Activated CD4-positive, alpha-beta memory T cell treated with anti-CD3 and anti-CD28 coated beads, Interleukin-2, amount 10 ng/mL, durations not matched to agents 7 days and 5 days (primary cell): Measurements from ENCODE around the gene IGLL1. TPM values are rescaled to one million over a fixed set of nuclear protein-coding genes. Genes with fewer than 3 reads are reported as not detected.
"Not testable (repeated sequence)": the region's sequence is repeated elsewhere in the genome, so short reads cannot be mapped to it uniquely, and the experiment has no call there.

Experiments
- CTCF ChIA-PET: fragments of 350-600 bp; sonication (Branson Sonifier 250); formaldehyde crosslinking; loops from one replicate; lab custom pipeline; 2021; ENCODE audit warnings: antibody characterized with exemption, inconsistent platforms; lab: Charles Lee
- POLR2A ChIA-PET: fragments of 350-600 bp; sonication (Branson Sonifier 250); formaldehyde crosslinking; loops from one replicate; lab custom pipeline; 2021; ENCODE audit warnings: antibody characterized with exemption; lab: Charles Lee
- DNase-seq: peaks from one replicate; pipeline ENCODE4 v3.0.0-alpha.2; 2020
- H3K27ac Mint-ChIP-seq: one replicate; pipeline ENCODE4 v1.8.0; 2021; ENCODE audit warnings: mild to moderate bottlenecking, mixed read lengths
- H3K27me3 Mint-ChIP-seq: one replicate; pipeline ENCODE4 v1.8.0; 2021; ENCODE audit warnings: mixed read lengths
- H3K36me3 Mint-ChIP-seq: one replicate; pipeline ENCODE4 v1.8.0; 2021; ENCODE audit warnings: low read depth, mixed read lengths
- H3K4me1 Mint-ChIP-seq: one replicate; pipeline ENCODE4 v1.8.0; 2021; ENCODE audit warnings: mixed read lengths
- H3K4me3 Mint-ChIP-seq: one replicate; pipeline ENCODE4 v1.8.0; 2021; ENCODE audit warnings: mild to moderate bottlenecking, mixed read lengths
- H3K9me3 Mint-ChIP-seq: one replicate; pipeline ENCODE4 v1.8.0; 2021; ENCODE audit warnings: mixed read lengths
- total RNA-seq, 2 experiments: library from RNA; stranded (reverse); gene quantifications; one replicate each; pipeline ENCODE4 v1.2.3, GENCODE V29; 2021

Gene IGLL1
- total RNA-seq, result 1 to 10 TPM; 2.2 to 2.3 TPM

GRCh38 chr22:23579870-23580575 is at the start of gene IGLL1:
Gene IGLL1 (minus strand): TSS chr22:23580290. CDS start chr22:23580190, 100 bp downstream.
- H3K4me1 Mint-ChIP-seq, result peaks cover 16% of the 10 kb centered on the region
- H3K4me3 Mint-ChIP-seq, result peak within 1 kb of the TSS; percentile 27
- peak within 1 kb of the TSS; percentile 51 for H3K27ac Mint-ChIP-seq
- no peaks in the 10 kb centered on the region for H3K36me3 Mint-ChIP-seq
- POLR2A ChIA-PET, result interaction anchor here (1.3 kb wide), 1 partner anchor 10 kb away, joined by 3 read pairs; no protein-coding TSS in a partner anchor
- no peak for DNase-seq
- CTCF ChIA-PET, result interaction anchor here (3.1 kb wide), 1 partner anchor 13 kb away, joined by 16 read pairs; no protein-coding TSS in a partner anchor
- peaks cover 28% of the 10 kb centered on the region for H3K27me3 Mint-ChIP-seq
- H3K9me3 Mint-ChIP-seq, result no peaks in the 10 kb centered on the region

GRCh38 chr22:23628056-23628743 is 48.1 kb upstream of the IGLL1 start:
- H3K4me1 Mint-ChIP-seq, POLR2A ChIA-PET, H3K36me3 Mint-ChIP-seq, H3K27me3 Mint-ChIP-seq, H3K27ac Mint-ChIP-seq, H3K4me3 Mint-ChIP-seq, DNase-seq, H3K9me3 Mint-ChIP-seq: not testable (repeated sequence)
- CTCF ChIA-PET, result interaction anchor here (0.6 to 1.7 kb wide), 2 partner anchors 10 to 235 kb away, joined by 5 to 6 read pairs; no protein-coding TSS in a partner anchor

- DNase-seq, result peak; percentile 70
- H3K9me3 Mint-ChIP-seq, H3K27me3 Mint-ChIP-seq, POLR2A ChIA-PET, H3K4me3 Mint-ChIP-seq, H3K36me3 Mint-ChIP-seq, H3K4me1 Mint-ChIP-seq, H3K27ac Mint-ChIP-seq: not testable (repeated sequence)
- CTCF ChIA-PET, result interaction anchor here (0.6 to 1.7 kb wide), 2 partner anchors 10 to 236 kb away, joined by 5 to 6 read pairs; no protein-coding TSS in a partner anchor
These were observed 47.4 kb upstream of the IGLL1 start for GRCh38 chr22:23627401-23628055.

DNA sequence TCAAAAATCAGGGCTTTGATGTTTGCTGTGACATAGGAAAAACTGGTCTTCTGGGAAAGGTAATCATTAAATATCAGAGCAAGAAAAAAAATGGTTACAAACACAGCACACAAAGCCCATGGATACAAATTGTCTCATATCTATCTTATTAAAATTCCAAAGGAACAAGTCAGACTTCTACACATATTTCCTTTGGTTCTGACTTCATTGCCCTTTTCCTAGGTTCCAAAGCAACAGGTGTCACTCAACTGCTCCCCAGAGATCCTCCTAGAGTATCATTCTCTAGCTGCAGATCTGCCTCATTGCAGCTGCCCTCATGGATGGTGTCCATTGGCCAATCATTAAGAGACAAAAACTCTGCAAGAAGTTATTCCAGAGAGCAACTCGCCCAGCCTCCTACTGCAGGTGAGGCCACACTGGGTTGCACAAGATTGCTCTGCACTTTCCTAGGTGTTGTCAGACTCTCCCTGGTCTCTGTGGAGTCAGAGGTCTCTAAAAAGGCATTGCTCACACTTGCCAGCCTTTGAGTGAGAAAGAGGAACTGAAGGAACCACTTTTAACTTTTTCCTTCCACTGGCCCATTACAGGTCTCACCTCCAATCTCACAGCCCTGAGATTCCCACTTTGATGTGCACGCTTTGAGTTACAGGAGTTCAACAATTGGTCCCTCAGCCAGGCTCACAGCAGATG is 46.3 kb upstream of the IGLL1 start:
- H3K27me3 Mint-ChIP-seq, result no peaks in the 10 kb centered on the region
- no peaks in the 10 kb centered on the region for H3K4me1 Mint-ChIP-seq
- no peak for DNase-seq
- ChIA-PET POLR2A (no interaction called here), CTCF (no interaction called here)
- H3K9me3 Mint-ChIP-seq, result no peaks in the 10 kb centered on the region
- H3K4me3 Mint-ChIP-seq, result no peak overlapping the region
- no peak overlapping the region for H3K27ac Mint-ChIP-seq
- H3K36me3 Mint-ChIP-seq, result no peaks in the 10 kb centered on the region

GRCh38 chr22:23622634-23623033 is 42.5 kb upstream of the IGLL1 start:
- Mint-ChIP-seq H3K4me1 (no peaks in the 10 kb centered on the region), H3K4me3 (no peak overlapping the region), H3K27me3 (no peaks in the 10 kb centered on the region), H3K27ac (no peak overlapping the region), H3K36me3 (no peaks in the 10 kb centered on the region), H3K9me3 (no peaks in the 10 kb centered on the region)
- POLR2A ChIA-PET, result no interaction called here
- no peak for DNase-seq
- CTCF ChIA-PET, result no interaction called here

DNA sequence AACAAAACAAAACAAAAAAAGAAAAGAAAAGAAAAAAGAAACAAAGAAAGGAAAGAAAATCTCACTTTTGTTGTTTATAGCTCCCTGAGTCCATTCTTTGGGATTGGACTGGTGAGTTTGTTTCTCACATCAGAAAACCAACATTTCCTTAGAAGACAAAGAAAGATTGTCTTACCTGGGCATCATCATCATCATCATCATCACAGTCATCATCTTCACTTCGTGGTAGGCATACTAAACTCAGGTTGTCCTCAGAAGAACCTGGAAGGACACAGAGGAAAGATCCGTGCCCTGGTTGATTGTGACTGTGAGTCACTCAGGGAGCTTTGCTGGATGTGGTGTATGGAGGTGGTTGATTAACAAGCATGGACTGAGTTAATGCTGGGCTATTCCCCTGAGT is 41.8 kb upstream of the IGLL1 start:
- POLR2A ChIA-PET, H3K4me1 Mint-ChIP-seq, H3K36me3 Mint-ChIP-seq, DNase-seq, H3K27me3 Mint-ChIP-seq, H3K27ac Mint-ChIP-seq, CTCF ChIA-PET, H3K4me3 Mint-ChIP-seq, H3K9me3 Mint-ChIP-seq: not testable (repeated sequence)

DNA sequence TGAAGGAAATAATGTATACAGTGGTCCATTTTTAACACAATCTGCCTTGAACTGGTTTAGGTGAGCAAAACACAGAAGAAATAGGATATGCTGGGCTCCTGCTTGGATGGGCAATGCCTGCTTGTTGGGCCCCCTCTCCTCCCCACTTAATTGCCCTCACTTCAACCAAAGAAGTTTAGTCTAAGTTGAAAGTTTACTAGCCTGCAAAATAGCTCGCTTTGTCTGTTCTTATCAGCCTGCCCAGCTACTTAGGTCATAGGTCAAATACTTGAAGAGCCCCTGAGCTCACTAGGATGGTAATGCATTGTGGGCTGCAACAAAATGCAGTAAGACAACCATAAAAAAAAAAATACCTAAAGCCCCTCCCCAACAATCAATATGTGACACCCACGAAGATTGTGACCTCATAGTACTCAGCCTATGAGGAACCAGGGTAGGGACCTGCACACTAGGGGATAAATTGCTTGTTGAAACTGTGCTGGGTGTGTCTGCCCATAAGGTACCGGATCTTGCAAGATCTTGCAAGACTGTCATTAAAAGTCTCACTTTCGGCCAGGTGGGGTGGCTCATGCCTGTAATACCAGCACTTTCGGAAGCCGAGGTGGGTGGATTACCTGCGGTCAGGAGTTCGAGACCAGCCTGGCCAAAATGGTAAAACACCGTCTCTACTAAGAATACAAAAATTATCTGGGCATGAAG is 41.1 kb upstream of the IGLL1 start:
- no peak for DNase-seq
- ChIA-PET POLR2A (no interaction called here), CTCF (no interaction called here)
- no peaks in the 10 kb centered on the region for H3K9me3 Mint-ChIP-seq
- no peak overlapping the region for H3K4me3 Mint-ChIP-seq
- no peak overlapping the region for H3K27ac Mint-ChIP-seq
- H3K4me1 Mint-ChIP-seq, result no peaks in the 10 kb centered on the region
- no peaks in the 10 kb centered on the region for H3K27me3 Mint-ChIP-seq
- H3K36me3 Mint-ChIP-seq, result no peaks in the 10 kb centered on the region

- Mint-ChIP-seq H3K4me3 (no peak overlapping the region), H3K27me3 (no peaks in the 10 kb centered on the region), H3K27ac (no peak overlapping the region), H3K4me1 (peaks cover 28% of the 10 kb centered on the region), H3K9me3 (no peaks in the 10 kb centered on the region), H3K36me3 (no peaks in the 10 kb centered on the region)
- ChIA-PET CTCF (no interaction called here), POLR2A (no interaction called here)
- no peak for DNase-seq
These were observed 33.3 kb upstream of the IGLL1 start for GRCh38 chr22:23613193-23613972.

DNA sequence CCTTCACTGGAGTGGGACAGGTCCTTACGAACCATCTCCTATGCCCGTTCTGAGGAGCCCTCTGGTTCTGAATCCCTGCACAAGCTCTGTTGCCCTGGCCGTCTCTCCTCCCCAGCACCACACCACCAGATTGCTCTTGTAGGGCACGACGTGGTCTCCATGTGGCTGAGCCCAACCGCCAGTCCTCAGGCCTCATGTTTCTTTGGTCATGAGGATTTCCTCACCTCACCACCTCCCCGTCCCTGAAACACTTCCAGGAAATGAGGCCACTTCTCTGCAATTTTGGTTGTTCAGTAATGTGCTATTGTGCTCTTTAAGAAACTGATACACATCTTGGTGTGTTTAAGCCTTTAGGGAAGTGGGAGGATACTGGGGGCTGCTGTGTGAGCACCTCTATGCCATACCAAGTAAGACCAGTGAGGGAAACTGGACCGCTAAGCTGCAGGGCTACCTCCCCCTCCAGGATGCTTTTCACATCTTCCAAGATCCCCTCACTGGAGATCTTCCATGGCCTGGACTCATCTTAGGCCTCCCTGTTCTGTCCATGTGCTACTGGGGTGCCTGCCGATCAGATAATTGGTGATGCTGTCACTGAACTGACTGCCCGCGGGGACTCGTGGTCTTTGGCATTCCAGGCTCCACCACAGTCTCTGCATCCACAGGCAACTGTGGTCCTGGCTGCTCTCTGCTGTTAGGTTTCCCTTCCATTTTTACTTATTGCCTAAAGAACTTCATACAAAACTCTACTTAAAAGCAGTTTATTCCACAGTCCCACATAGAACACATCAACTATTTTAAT is 30.1 kb upstream of the IGLL1 start:
- peak; percentile 41 for DNase-seq
- Mint-ChIP-seq H3K4me3 (no peak overlapping the region), H3K4me1 (peaks cover 28% of the 10 kb centered on the region), H3K27ac (peak overlapping the region; percentile 44), H3K36me3 (no peaks in the 10 kb centered on the region), H3K9me3 (no peaks in the 10 kb centered on the region), H3K27me3 (no peaks in the 10 kb centered on the region)
- ChIA-PET CTCF (interaction anchor here (0.5 kb wide), 1 partner anchor 160 kb away, joined by 3 read pairs; no protein-coding TSS in a partner anchor), POLR2A (no interaction called here)

- ChIA-PET POLR2A (no interaction called here), CTCF (no interaction called here)
- H3K9me3 Mint-ChIP-seq, result no peaks in the 10 kb centered on the region
- peaks cover 28% of the 10 kb centered on the region for H3K4me1 Mint-ChIP-seq
- H3K27me3 Mint-ChIP-seq, result no peaks in the 10 kb centered on the region
- no peak overlapping the region for H3K27ac Mint-ChIP-seq
- DNase-seq, result no peak
- H3K36me3 Mint-ChIP-seq, result no peaks in the 10 kb centered on the region
- no peak overlapping the region for H3K4me3 Mint-ChIP-seq
These were observed 28.5 kb upstream of the IGLL1 start for GRCh38 chr22:23608583-23608982.
